GM12891 (cell line): ENCODE results near the gene PAFAH2.
"Not testable (repeated sequence)": the region's sequence is repeated elsewhere in the genome, so short reads cannot be mapped to it uniquely, and the experiment has no call there.

Experiments
- DNase-seq: peaks from one replicate; pipeline ENCODE4 v3.0.0; 2011; ENCODE audit warnings: low spot score; ENCODE audit not compliant: insufficient read length
- FAIRE-seq: peaks from 2 replicates; lab custom pipeline; 2011; peaks lifted over from hg19 to GRCh38; lab: Jason Lieb, UNC
- PAX5 ChIP-seq: IDR thresholded peaks from 2 replicates; pipeline ENCODE4 v1.6.1; 2011; ENCODE audit warnings: low read length, moderate library complexity, mild to moderate bottlenecking; ENCODE audit not compliant: insufficient read depth, severe bottlenecking
- POLR2A ChIP-seq: IDR thresholded peaks from 2 replicates; pipeline ENCODE4 v1.6.1; 2011; ENCODE audit warnings: low read depth, low read length, control low read depth
- POLR2AphosphoS5 ChIP-seq: IDR thresholded peaks from 2 replicates; pipeline ENCODE4 v1.6.1; 2011; ENCODE audit warnings: low read depth, low read length, control low read depth
- POU2F2 ChIP-seq: IDR thresholded peaks from 2 replicates; pipeline ENCODE4 v1.6.1; 2011; ENCODE audit warnings: low read depth, mild to moderate bottlenecking, control low read depth, low read length, moderate library complexity
- SPI1 ChIP-seq: IDR thresholded peaks from 2 replicates; pipeline ENCODE4 v1.6.1; 2011; ENCODE audit warnings: low read depth, low read length, control low read depth
- TAF1 ChIP-seq: IDR thresholded peaks from 2 replicates; pipeline ENCODE4 v1.6.1; 2011; ENCODE audit warnings: low read depth, low read length, control low read depth

Gene PAFAH2

DNA sequence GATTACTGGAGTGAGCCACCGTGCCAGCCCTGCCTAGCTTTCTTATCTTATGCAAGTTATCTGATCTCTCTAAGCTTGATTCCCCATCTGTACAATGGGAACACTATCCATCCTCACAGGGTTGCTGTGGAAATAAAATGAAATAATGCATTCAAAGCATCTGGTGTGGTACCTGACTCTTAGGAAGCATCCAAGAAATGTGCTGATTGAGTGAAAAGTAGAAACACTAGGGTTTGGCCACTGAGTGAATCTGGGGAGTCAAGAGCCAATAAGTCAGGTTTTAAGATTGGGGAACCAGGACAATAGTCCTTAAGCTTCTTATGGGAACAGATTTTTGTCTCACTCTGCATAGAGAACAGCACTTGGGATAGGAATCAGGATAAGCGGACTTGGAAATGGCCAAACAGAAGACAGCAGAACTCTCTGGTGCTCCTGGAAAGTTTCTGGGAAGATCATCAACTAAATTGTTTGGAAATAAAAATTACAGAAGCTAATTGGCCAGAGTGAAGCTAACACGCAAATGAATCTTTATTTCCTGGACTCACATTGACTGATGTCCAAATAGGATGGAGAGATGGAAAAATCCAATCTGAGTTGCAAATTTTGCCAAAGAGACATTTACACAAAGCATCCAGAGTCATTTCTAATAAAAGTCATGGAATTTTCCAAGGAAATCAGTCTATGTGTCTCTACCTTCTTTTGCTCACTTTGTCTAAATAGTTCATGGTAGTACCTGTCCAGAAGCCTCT lies 3.3 kb downstream of the PAFAH2 start:
- no peak for DNase-seq
- no peak for FAIRE-seq
- TF ChIP-seq TAF1 = no peak
- no peak for TF ChIP-seq POLR2A
- TF ChIP-seq PAX5 = no peak
- no peak for TF ChIP-seq SPI1
- no peak for TF ChIP-seq POU2F2
- TF ChIP-seq POLR2AphosphoS5 = no peak

DNA sequence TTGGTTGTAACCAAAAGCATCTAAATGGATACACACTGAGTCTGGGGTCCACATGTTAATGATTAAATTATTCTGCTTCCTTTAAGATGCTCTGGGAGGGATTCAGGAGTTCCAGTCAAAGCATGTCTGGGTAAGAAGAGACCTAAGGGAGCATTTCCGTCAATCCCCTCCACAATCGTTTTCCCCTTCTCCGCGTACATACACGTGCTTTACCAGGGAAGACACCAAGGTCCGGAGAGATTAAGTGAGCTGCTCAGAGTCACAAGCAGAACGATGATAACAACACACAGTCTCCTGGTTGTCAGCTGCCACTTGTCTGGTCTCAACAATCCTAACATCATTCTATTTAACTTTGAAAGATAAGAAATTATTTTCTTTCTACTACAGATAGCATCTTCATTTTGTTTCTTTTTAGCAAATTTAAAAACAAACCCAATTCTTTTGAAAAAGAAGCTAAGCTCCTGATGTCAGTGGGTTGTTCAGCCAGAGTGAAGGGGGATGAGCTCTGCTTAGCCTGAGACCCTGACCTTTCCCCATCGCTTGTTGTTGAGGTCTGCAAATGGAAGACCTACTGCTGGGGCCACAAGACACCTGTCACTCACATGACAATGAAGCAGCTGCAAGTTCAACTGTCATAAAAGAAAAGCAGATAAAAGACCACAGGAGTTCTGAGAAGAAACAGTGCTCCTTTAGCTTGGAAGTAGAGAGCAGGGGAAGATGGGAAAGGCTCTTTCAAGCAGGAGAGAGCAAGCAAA lies 4.5 kb downstream of the PAFAH2 start:
- DNase-seq (no peak), FAIRE-seq (no peak)
- TF ChIP-seq POLR2AphosphoS5 (no peak), TAF1 (no peak), POLR2A (no peak), SPI1 (no peak), PAX5 (no peak), POU2F2 (no peak)

DNA sequence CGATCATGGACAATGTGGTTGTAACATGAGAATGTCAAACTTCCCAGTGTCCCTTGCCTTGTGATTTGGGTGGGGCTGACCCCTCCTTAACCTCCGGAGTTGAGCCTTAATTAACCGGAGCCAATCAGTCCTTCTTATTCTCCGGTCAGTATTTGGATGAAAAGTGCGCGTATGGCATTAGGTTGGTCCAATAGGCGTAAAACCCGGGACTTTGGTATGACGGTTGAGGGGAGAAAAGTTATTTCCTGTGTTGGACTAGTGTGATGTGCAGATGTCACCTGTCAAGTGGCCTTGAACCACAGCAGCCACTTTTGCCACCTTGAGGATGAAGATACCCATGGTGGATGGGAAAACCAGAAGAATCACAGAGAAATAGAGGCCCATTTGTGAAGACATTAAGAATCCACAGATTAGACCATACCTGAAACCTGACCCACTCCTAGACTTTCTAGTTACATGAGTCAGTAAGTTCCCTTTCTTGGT lies 5.1 kb downstream of the PAFAH2 start:
- DNase-seq (no peak), FAIRE-seq (no peak)
- TF ChIP-seq POLR2AphosphoS5 (no peak), POU2F2 (no peak), SPI1 (no peak)

DNA sequence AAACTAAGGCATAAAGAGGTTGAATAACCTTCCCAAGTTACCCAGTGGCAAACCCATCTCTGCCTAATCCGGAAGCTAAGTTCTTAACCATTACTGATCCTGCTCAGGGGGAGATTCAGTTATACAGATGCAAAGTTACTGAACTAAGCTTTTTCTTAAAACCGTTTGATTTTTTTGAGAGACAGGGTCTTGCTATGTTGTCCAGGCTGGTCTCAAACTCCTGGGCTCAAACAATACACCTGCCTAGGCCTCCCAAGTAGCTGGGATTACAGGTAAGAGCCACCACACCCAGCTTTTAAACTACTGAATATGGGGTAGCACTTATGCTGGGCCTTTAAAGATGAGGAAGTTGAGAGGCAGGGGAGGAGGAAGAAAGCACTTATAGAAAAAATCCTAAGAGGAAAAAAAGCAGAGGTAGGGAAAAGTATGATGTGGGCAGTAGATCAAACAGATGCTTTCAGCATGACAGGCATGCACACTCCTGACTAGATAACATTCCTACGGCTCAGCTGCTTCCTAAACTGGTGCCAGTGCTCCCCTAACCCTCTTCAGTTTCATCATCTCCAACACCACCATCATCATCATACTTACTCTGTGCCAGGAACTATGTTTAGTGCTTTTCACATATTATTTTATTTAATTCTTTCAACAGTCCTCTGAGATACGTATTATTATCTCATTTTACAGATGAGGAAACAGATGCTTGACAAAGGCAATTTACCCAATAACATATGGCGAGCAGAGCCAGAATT lies 5.8 kb downstream of the PAFAH2 start:
- TF ChIP-seq POLR2A = no peak
- no peak for TF ChIP-seq POU2F2
- TF ChIP-seq TAF1 = no peak
- no peak for TF ChIP-seq PAX5
- no peak for TF ChIP-seq SPI1
- no peak for TF ChIP-seq POLR2AphosphoS5
- DNase-seq = no peak
- FAIRE-seq = no peak

DNA sequence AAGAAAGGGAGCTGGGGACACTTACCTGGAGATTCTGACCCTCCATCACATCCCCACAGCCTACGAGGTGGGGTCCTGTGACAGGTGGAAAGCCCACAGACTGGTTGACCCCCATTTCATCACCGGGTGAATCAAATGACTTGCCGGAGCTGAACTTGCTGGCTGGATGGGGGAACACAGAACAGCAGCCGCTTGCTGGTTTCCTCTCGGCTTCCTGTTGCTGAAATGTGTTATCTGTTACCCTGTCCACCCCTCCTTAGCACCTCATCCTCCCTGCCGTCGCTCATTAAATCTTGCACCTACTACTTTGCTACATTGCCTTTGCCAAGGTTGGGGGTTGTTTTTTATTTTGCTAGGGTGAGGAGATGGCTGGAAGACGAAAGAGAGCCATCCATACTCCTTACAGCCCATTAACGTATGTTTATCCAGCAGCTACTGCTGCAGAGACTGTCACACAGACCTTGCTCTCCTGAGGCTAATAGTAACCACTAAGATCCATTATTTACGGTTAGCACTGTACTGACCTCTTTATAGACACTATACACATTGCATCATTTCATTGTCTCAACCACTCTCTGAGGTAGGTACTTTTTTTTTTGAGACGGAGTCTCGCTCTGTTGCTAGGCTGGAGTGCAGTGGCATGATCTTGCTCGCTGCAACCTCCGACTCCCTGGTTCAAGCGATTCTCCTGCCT lies 7.0 kb downstream of the PAFAH2 start:
- no peak for DNase-seq
- peak; percentile 58 for FAIRE-seq
- TF ChIP-seq SPI1 (no peak), POU2F2 (no peak), POLR2AphosphoS5 (no peak), POLR2A (no peak), PAX5 (no peak), TAF1 (no peak)

DNA sequence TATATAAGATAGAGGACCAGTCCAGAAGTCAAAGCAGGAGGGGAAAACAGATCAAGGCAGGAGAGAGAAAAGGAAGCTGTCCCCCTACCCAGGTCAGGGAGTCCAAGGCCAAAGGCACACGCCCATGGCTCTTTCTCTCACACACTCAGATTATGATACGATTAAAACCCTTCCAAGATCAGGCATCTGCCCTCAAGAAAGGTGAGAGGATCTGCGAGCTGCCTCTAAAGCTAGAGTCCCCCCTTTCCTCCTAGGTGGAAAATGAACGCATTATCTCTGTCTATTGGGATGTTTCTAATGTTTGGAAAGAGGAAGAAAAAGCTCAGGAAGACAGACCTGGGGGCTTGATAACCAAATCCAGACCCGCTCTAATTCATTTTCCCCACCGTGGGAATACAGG lies 7.6 kb downstream of the PAFAH2 start:
- TF ChIP-seq TAF1 = no peak
- TF ChIP-seq POLR2A = no peak
- TF ChIP-seq POLR2AphosphoS5 = no peak
- TF ChIP-seq SPI1 = no peak
- FAIRE-seq (no peak), DNase-seq (no peak)

DNA sequence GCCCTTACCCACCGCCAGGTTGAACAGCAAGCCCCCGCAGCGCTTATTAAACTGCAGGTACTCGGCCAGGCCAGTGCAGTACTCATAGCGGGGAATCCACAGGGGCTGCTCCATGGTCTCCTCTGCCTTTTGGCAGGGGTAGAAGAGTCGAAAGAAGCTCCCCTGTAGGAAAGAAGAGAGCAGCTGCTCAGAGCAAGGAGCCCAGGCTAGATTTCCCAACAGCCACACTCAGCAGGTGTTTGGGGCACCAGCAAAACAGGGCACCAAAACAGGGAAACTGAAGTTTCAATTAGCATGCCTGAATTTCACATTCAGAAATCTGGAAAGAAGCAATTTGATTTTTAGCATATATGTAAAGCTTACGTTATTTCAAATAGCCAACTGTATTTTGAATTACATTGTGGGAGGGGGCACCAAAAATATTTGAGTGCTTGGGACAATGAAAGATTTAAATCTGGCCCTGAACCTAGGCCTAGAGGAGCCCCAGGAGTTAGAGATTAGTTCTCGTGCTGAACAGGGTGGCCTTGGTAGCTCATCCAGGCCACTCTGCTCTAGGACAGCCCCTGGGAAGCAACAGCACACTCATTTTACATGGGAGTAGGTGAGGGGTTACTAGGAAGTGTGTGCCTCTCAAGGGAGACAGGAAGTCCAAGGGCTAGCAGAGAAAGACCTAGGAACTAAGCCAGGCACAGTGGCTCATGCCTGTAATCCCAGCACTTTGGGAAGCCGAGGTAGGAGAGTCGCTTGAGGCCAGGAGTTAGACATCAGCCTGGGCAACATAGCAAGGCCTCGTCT lies 8.2 kb downstream of the PAFAH2 start:
- no peak for FAIRE-seq
- DNase-seq = no peak
- TF ChIP-seq SPI1 (no peak), POU2F2 (no peak), POLR2A (no peak), POLR2AphosphoS5 (no peak), PAX5 (no peak), TAF1 (no peak)

DNA sequence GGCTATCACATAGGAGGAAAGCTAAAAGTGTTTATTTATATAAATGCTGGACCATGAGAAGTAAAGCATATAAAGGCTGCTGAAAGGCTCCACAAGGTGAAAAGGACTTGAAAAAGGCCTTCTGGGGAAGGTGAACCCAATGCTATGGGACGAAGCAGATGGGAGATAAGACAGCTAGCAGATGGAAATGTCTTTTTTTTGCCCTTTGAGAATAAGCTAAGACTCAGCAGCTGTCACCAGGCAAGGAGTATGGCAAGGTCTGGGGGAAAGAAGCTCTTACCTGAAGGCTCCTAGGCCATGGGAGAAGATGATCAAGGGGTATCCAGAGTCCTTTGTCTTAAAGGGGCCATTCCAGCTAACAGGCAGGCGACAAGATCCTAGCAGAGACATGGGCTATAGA lies 9.9 kb downstream of the PAFAH2 start:
- FAIRE-seq (no peak), DNase-seq (no peak)
- no peak for TF ChIP-seq POLR2A
- no peak for TF ChIP-seq SPI1
- no peak for TF ChIP-seq PAX5
- TF ChIP-seq POLR2AphosphoS5 = no peak
- no peak for TF ChIP-seq TAF1
- TF ChIP-seq POU2F2 = no peak

DNA sequence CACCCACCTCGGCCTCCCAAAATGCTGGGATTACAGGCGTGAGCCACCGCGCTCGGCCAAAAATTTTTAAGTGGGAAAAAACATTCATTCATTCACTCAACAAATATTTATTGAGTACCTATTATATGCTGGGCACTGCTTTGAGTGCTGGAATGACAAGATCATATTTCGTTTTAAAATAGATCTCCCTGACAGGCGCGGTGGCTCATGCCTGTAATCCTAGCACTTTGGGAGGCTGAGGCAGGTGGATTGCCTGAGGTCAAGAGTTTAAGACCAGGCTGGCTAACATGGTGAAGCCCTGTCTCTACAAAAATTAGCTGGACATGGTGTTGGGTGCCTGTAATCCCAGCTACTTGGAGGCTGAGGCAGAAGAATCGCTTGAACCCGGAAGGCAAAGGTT lies 11.1 kb downstream of the PAFAH2 start:
- FAIRE-seq = not testable (repeated sequence)

More for the DNA sequence above, 11.1 kb downstream of the PAFAH2 start:
- not testable (repeated sequence) for DNase-seq
